HCT116 (cell line): Measurements from ENCODE around the gene PRPF18. TPM values are rescaled to one million over a fixed set of nuclear protein-coding genes. Genes with fewer than 3 reads are reported as not detected.

Experiments used
- ATAC-seq: fragments of 200-7000 bp; cut with Tn5 transposase; 2 replicates; pipeline ENCODE4 v1.9.1; 2020; ENCODE audit warnings: mild to moderate bottlenecking, moderate library complexity
- BruUV-seq: library from RNA; stranded (reverse); fragments of 400-500 nt; replicated peaks from 2 replicates; lab custom pipeline; 2021; lab: Mats Ljungman, UMichigan
- CTCF ChIA-PET: fragments of 300-600 bp; sonication (Branson Sonifier 250); formaldehyde crosslinking; loops from one replicate; lab custom pipeline; 2021; ENCODE audit warnings: antibody characterized with exemption; lab: Charles Lee
- POLR2A ChIA-PET: fragments of 300-600, 350-600 bp; sonication (Branson Sonifier 250); formaldehyde crosslinking; loops from one replicate; lab custom pipeline; 2021; ENCODE audit warnings: antibody characterized with exemption; lab: Charles Lee
- RAD21 ChIA-PET, 2 experiments: fragments of 300-600 bp; sonication (Branson Sonifier 250); formaldehyde crosslinking; loops; one replicate each; lab custom pipeline; 2023; ENCODE audit warnings: low total read pairs in 2 of 2; ENCODE audit not compliant: uncharacterized antibody in 2 of 2, unreplicated experiment in 2 of 2, low non-redundant PET in 1 of 2; lab: Charles Lee
- DNase-seq: peaks from one replicate; pipeline ENCODE4 v3.0.0-alpha.2; 2010; ENCODE audit warnings: low read depth, low spot score
- H2AFZ ChIP-seq: fragments of 200-600 bp; shearing (Covaris generic), sonication (generic); 2 replicates; pipeline ENCODE4 v1.6.1; 2017; ENCODE audit warnings: low read depth, mixed run types, mixed read lengths, antibody characterized with exemption, low read length; ENCODE audit not compliant: poor library complexity, severe bottlenecking
- H3K27ac ChIP-seq: 2 replicates; pipeline ENCODE4 v1.5.1; 2012; ENCODE audit warnings: low read depth, low read length
- H3K27me3 ChIP-seq: fragments of 200-600 bp; sonication (generic); 2 replicates; pipeline ENCODE4 v1.6.1; 2016; ENCODE audit warnings: mixed run types, low read length, mixed read lengths; ENCODE audit not compliant: insufficient read depth
- H3K36me3 ChIP-seq, 2 experiments: fragments of 200-500 bp in 1 of 2; fragments of 200-600 bp in 1 of 2; sonication (Bioruptor generic) in 1 of 2; sonication (generic) in 1 of 2; 2 replicates each; pipeline versions ENCODE4 v1.5.1 to v1.6.1; 2014 to 2016; ENCODE audit warnings: low read length in 2 of 2, inconsistent platforms in 1 of 2, mixed read lengths in 1 of 2, mixed run types in 1 of 2; ENCODE audit not compliant: insufficient read depth in 2 of 2, control insufficient read depth in 1 of 2
- H3K4me1 ChIP-seq, 2 experiments: fragments of 200-600 bp in 1 of 2; sonication (generic) in 1 of 2; 2 replicates each; pipeline versions ENCODE4 v1.5.1 to v1.6.1; 2012 to 2017; ENCODE audit warnings: low read length in 2 of 2, inconsistent platforms in 1 of 2, mild to moderate bottlenecking in 1 of 2, mixed read lengths in 1 of 2, mixed run types in 1 of 2, moderate library complexity in 1 of 2; ENCODE audit not compliant: insufficient read depth in 2 of 2, control insufficient read depth in 1 of 2
- H3K4me2 ChIP-seq: fragments of 200-600 bp; sonication (generic); 2 replicates; pipeline ENCODE4 v1.6.1; 2017; ENCODE audit warnings: mixed run types, low read length, mixed read lengths
- H3K4me3 ChIP-seq, 2 experiments: fragments of 200-600 bp in 1 of 2; sonication (generic) in 1 of 2; replicated peaks in 1 of 2; 2 replicates each; pipeline ENCODE4 v1.5.1; 2011 to 2016; ENCODE audit warnings: low read length in 2 of 2, control low read depth in 1 of 2, low read depth in 1 of 2, mild to moderate bottlenecking in 1 of 2, mixed read lengths in 1 of 2, mixed run types in 1 of 2
- H3K79me2 ChIP-seq: fragments of 200-600 bp; sonication (generic); 2 replicates; pipeline ENCODE4 v1.6.1; 2017; ENCODE audit warnings: mild to moderate bottlenecking, mixed run types, low read length, moderate library complexity, mixed read lengths; ENCODE audit not compliant: insufficient read depth
- H3K9ac ChIP-seq: fragments of 200-600 bp; sonication (generic); 2 replicates; pipeline ENCODE4 v1.6.1; 2016; ENCODE audit warnings: low read length, mixed read lengths
- H3K9me2 ChIP-seq: fragments of 200-600 bp; sonication (generic), shearing (Covaris generic); 2 replicates; pipeline ENCODE4 v1.6.1; 2017; ENCODE audit warnings: mixed run types, mild to moderate bottlenecking, moderate library complexity; ENCODE audit not compliant: insufficient read depth
- H3K9me3 ChIP-seq, 2 experiments: fragments of 200-500 bp in 1 of 2; fragments of 200-600 bp in 1 of 2; sonication (Bioruptor generic) in 1 of 2; sonication (generic) in 1 of 2; 2 replicates each; pipeline ENCODE4 v1.6.1; 2014 to 2017; ENCODE audit warnings: low read length in 2 of 2, mixed read lengths in 2 of 2, inconsistent platforms in 1 of 2, low read depth in 1 of 2, mild to moderate bottlenecking in 1 of 2, mixed run types in 1 of 2, moderate library complexity in 1 of 2; ENCODE audit not compliant: control insufficient read depth in 1 of 2, insufficient read depth in 1 of 2
- H4K20me1 ChIP-seq: fragments of 200-600 bp; sonication (generic), shearing (Covaris generic); 2 replicates; pipeline ENCODE4 v1.6.1; 2017; ENCODE audit warnings: mixed run types, mild to moderate bottlenecking, moderate library complexity; ENCODE audit not compliant: insufficient read depth
- ATF3 ChIP-seq: IDR thresholded peaks from 2 replicates; pipeline ENCODE4 v1.6.1; 2012
- EGR1 ChIP-seq: IDR thresholded peaks from 2 replicates; pipeline ENCODE4 v1.6.1; 2012; ENCODE audit warnings: low read depth
- ELF1 ChIP-seq: IDR thresholded peaks from 2 replicates; pipeline ENCODE4 v1.6.1; 2012; ENCODE audit warnings: low read depth, borderline replicate concordance
- EZH2 ChIP-seq: fragments of 200-600 bp; sonication (generic); IDR thresholded peaks from 2 replicates; pipeline ENCODE4 v1.6.1; 2017; ENCODE audit warnings: antibody characterized with exemption, mixed run types
- EZH2phosphoT487 ChIP-seq: fragments of 200-600 bp; IDR thresholded peaks from 2 replicates; pipeline ENCODE4 v1.6.1; 2018; ENCODE audit warnings: antibody characterized with exemption, borderline replicate concordance
- POLR2A ChIP-seq: IDR thresholded peaks from 2 replicates; pipeline ENCODE4 v1.7.0; 2011; ENCODE audit warnings: borderline replicate concordance; ENCODE audit not compliant: insufficient read depth, insufficient read length; ENCODE audit errors: extremely low read depth
- POLR2AphosphoS5 ChIP-seq: IDR thresholded peaks from 2 replicates; pipeline ENCODE4 v1.6.1; 2011; ENCODE audit warnings: mild to moderate bottlenecking, low read depth, low read length, moderate library complexity
- REST ChIP-seq: IDR thresholded peaks from 2 replicates; pipeline ENCODE4 v1.6.1; 2012; ENCODE audit warnings: low read depth
- SIN3A ChIP-seq: IDR thresholded peaks from 2 replicates; pipeline ENCODE4 v1.6.1; 2012; ENCODE audit warnings: low read depth
- SP1 ChIP-seq: IDR thresholded peaks from 2 replicates; pipeline ENCODE4 v1.6.1; 2012; ENCODE audit warnings: low read depth
- ZFX ChIP-seq: fragments of 450-650 bp; IDR thresholded peaks from 2 replicates; pipeline ENCODE4 v1.6.1; 2017
- ZNF274 ChIP-seq: fragments of 200-500 bp; sonication (Bioruptor generic); IDR thresholded peaks from 2 replicates; pipeline ENCODE4 v1.6.1; 2014; ENCODE audit warnings: mild to moderate bottlenecking, low read depth, low read length, inconsistent platforms
- intact Hi-C: fragments of 100-400 bp; cut with micrococcal nuclease; formaldehyde crosslinking; loops from 2 replicates; pipeline ENCODE4 v1.10.0; 2022
- total RNA-seq: library from RNA; stranded (reverse); gene quantifications from one replicate; pipeline ENCODE4 v1.2.1, GENCODE V29; 2021; ENCODE audit not compliant: unreplicated experiment
- TF ChIP-seq, protein P1 (sequence below): IDR thresholded peaks from 2 replicates; pipeline ENCODE4 v1.6.1; 2011; ENCODE audit warnings: mild to moderate bottlenecking, low read length, moderate library complexity; ENCODE audit not compliant: insufficient replicate concordance; ENCODE audit errors: extremely low read depth
- TF ChIP-seq, protein P2 (sequence below): IDR thresholded peaks from 2 replicates; pipeline ENCODE4 v1.6.1; 2012
- TF ChIP-seq, protein P3 (sequence below), 3 experiments: fragments of 200-600 bp in 1 of 3; sonication (generic) in 1 of 3; IDR thresholded peaks in 2 of 3; conservative IDR thresholded peaks in 1 of 3; 2 replicates each; pipeline ENCODE4 v1.5.1; 2012 to 2017; ENCODE audit warnings: low read depth in 2 of 3, low read length in 2 of 3, antibody characterized with exemption in 1 of 3, borderline replicate concordance in 1 of 3, control low read depth in 1 of 3, mild to moderate bottlenecking in 1 of 3, mixed read lengths in 1 of 3, mixed run types in 1 of 3, moderate library complexity in 1 of 3; ENCODE audit not compliant: insufficient read depth in 1 of 3

The PRPF18 gene
- total RNA-seq, 1 experiment from 2014 or later: 16.2 TPM

GRCh38 chr10:13669901-13670300, 83.1 kb downstream of the PRPF18 start (continued):
- TF ChIP-seq, protein P1, sequence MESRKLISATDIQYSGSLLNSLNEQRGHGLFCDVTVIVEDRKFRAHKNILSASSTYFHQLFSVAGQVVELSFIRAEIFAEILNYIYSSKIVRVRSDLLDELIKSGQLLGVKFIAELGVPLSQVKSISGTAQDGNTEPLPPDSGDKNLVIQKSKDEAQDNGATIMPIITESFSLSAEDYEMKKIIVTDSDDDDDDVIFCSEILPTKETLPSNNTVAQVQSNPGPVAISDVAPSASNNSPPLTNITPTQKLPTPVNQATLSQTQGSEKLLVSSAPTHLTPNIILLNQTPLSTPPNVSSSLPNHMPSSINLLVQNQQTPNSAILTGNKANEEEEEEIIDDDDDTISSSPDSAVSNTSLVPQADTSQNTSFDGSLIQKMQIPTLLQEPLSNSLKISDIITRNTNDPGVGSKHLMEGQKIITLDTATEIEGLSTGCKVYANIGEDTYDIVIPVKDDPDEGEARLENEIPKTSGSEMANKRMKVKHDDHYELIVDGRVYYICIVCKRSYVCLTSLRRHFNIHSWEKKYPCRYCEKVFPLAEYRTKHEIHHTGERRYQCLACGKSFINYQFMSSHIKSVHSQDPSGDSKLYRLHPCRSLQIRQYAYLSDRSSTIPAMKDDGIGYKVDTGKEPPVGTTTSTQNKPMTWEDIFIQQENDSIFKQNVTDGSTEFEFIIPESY: no peak
- TF ChIP-seq, protein P2, sequence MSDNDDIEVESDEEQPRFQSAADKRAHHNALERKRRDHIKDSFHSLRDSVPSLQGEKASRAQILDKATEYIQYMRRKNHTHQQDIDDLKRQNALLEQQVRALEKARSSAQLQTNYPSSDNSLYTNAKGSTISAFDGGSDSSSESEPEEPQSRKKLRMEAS: no peak
- TF ChIP-seq EZH2phosphoT487 (no peak), ZFX (no peak), POLR2AphosphoS5 (no peak)

- no peaks in the 10 kb centered on the region for H3K9me2 ChIP-seq
- no peaks in the 10 kb centered on the region for H4K20me1 ChIP-seq
- intact Hi-C loops: no loop called here
- no peak overlapping the region for H3K4me2 ChIP-seq
- no peaks in the 10 kb centered on the region for H3K9me3 ChIP-seq
- no peaks in the 10 kb centered on the region for H3K79me2 ChIP-seq
- no peak overlapping the region for H2AFZ ChIP-seq
- ChIA-PET POLR2A (no interaction called here), CTCF (no interaction called here), RAD21 (no interaction called here)
- no peaks in the 10 kb centered on the region for H3K36me3 ChIP-seq
- no peaks in the 10 kb centered on the region for H3K4me1 ChIP-seq
- no peak overlapping the region for H3K9ac ChIP-seq
- no peaks in the 10 kb centered on the region for H3K27me3 ChIP-seq
- ATAC-seq (no peak), DNase-seq (no peak)
- BruUV-seq: no TSS peak
- H3K4me3 ChIP-seq: no peak overlapping the region
- H3K27ac ChIP-seq: no peak overlapping the region
- TF ChIP-seq EGR1: no peak
- no peak for TF ChIP-seq SIN3A
- TF ChIP-seq ELF1: no peak
- TF ChIP-seq ZNF274: no peak
- TF ChIP-seq ZFX: no peak
- TF ChIP-seq SP1: no peak
- TF ChIP-seq EZH2: no peak
- TF ChIP-seq POLR2A: no peak
- no peak for TF ChIP-seq REST
- no peak for TF ChIP-seq ATF3
- TF ChIP-seq, protein P3, sequence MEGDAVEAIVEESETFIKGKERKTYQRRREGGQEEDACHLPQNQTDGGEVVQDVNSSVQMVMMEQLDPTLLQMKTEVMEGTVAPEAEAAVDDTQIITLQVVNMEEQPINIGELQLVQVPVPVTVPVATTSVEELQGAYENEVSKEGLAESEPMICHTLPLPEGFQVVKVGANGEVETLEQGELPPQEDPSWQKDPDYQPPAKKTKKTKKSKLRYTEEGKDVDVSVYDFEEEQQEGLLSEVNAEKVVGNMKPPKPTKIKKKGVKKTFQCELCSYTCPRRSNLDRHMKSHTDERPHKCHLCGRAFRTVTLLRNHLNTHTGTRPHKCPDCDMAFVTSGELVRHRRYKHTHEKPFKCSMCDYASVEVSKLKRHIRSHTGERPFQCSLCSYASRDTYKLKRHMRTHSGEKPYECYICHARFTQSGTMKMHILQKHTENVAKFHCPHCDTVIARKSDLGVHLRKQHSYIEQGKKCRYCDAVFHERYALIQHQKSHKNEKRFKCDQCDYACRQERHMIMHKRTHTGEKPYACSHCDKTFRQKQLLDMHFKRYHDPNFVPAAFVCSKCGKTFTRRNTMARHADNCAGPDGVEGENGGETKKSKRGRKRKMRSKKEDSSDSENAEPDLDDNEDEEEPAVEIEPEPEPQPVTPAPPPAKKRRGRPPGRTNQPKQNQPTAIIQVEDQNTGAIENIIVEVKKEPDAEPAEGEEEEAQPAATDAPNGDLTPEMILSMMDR (IDR thresholded peaks at IDR 0.05 in 2 of 3, conservative IDR thresholded peaks at IDR 0.05 in 1 of 3; ENCODE audit: borderline replicate concordance in 1 of 3, insufficient read depth in 1 of 3, low read depth in 2 of 3, low read length in 2 of 3): no peak
- TF ChIP-seq, protein P1: no peak
- TF ChIP-seq POLR2AphosphoS5: no peak
Measured at GRCh38 chr10:13670311-13670710, 83.5 kb downstream of the PRPF18 start.
